Measurements from ENCODE around the gene TMUB2.

Gene TMUB2

GRCh38 chr17:44210342-44211192 is 23.8 kb downstream of the TMUB2 start (continued):
- TF ChIP-seq CTCF (tag by site-specific recombination; IDR thresholded peaks at IDR 0.05) (peak; percentile 78), GLI2 (tag by site-specific recombination; IDR thresholded peaks at IDR 0.05; ENCODE audit: borderline replicate concordance, low read depth) (no peak), ZNF692 (tag by site-specific recombination; IDR thresholded peaks at IDR 0.05) (peak; percentile 60; the same call in 1 of the 2 replicates), ATF2 (tag by site-specific recombination; IDR thresholded peaks at IDR 0.05; ENCODE audit: low read depth) (no peak), ZNF670 (tag by site-specific recombination; IDR thresholded peaks at IDR 0.05; ENCODE audit: low read depth) (no peak), ZNF571 (tag by site-specific recombination; IDR thresholded peaks at IDR 0.05) (no peak), ZNF501 (tag by site-specific recombination; IDR thresholded peaks at IDR 0.05) (peak; percentile 29; the same call in 1 of the 2 replicates), ZSCAN23 (tag by site-specific recombination; IDR thresholded peaks at IDR 0.05) (no peak), SETDB1 (IDR thresholded peaks at IDR 0.05; ENCODE audit: insufficient read length, low read length) (no peak), ZNF433 (tag by site-specific recombination; IDR thresholded peaks at IDR 0.05; ENCODE audit: low read depth) (no peak), ZNF114 (tag by site-specific recombination; IDR thresholded peaks at IDR 0.05) (no peak), ZNF449 (tag by site-specific recombination; IDR thresholded peaks at IDR 0.05) (peak; percentile 81), PRDM1 (tag by site-specific recombination; IDR thresholded peaks at IDR 0.05) (no peak), ZNF639 (tag by site-specific recombination; IDR thresholded peaks at IDR 0.05) (no peak), ZNF37A (tag by site-specific recombination; IDR thresholded peaks at IDR 0.05) (no peak), MYNN (tag by site-specific recombination; IDR thresholded peaks at IDR 0.05; ENCODE audit: borderline replicate concordance) (no peak), ZFP69B (tag by site-specific recombination; IDR thresholded peaks at IDR 0.05) (no peak), ZNF133 (tag by site-specific recombination; IDR thresholded peaks at IDR 0.05) (no peak), ZBTB8A (tag by site-specific recombination; IDR thresholded peaks at IDR 0.05) (peak; percentile 67), ZFP37 (tag by site-specific recombination; IDR thresholded peaks at IDR 0.05) (no peak), ZNF2 (tag by site-specific recombination; IDR thresholded peaks at IDR 0.05) (0 out of 2 replicates have a peak, but pooled peaks have one; percentile 33), ZNF704 (tag by site-specific recombination; IDR thresholded peaks at IDR 0.05) (no peak), ZNF26 (tag by site-specific recombination; IDR thresholded peaks at IDR 0.05) (no peak), KLF10 (tag by site-specific recombination; IDR thresholded peaks at IDR 0.05) (peak; percentile 84), ZBTB10 (tag by site-specific recombination; IDR thresholded peaks at IDR 0.05) (no peak), ZNF211 (tag by site-specific recombination; IDR thresholded peaks at IDR 0.05; ENCODE audit: low read depth) (no peak)

Data from HEK293 (cell line).